ENCODE measurements around the gene GINS2.

The GINS2 gene

GRCh38 chr16:85733155-85733838 lies 44.5 kb upstream of the GINS2 start:
- DNase-seq (ENCODE audit: low read depth), result no peak

GRCh38 chr16:85731179-85731578 lies 42.4 kb upstream of the GINS2 start:
- H3K4me3 ChIP-seq (ENCODE audit: low read depth, low read length), result no peak overlapping the region
- TF ChIP-seq CTCF (IDR thresholded peaks at IDR 0.05; ENCODE audit: control insufficient read depth, extremely low read depth, insufficient read depth), result no peak
- DNase-seq (ENCODE audit: low read depth), result no peak

More at GRCh38 chr16:85733155-85733838, 44.5 kb upstream of the GINS2 start:
- no peak overlapping the region for H3K4me3 ChIP-seq (ENCODE audit: low read depth, low read length)
- TF ChIP-seq CTCF (IDR thresholded peaks at IDR 0.05; ENCODE audit: control insufficient read depth, extremely low read depth, insufficient read depth), result no peak

DNA sequence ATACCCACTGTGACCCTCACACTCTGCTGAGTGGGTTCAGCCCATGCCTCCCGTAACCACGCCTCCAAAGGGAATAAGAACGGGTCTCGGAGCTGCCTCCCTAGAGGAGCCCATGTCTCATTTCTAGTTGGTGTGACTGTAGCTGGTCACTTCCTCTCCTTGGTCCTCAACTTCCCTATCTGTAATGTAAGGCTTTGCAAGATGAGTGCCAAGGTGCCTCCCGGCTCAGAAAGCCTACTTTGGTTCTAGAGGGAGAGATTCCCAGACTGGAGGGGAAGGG lies 41.4 kb upstream of the GINS2 start:
- no peak for TF ChIP-seq CTCF (IDR thresholded peaks at IDR 0.05; ENCODE audit: control insufficient read depth, extremely low read depth, insufficient read depth)
- no peak for DNase-seq (ENCODE audit: low read depth)
- no peak overlapping the region for H3K4me3 ChIP-seq (ENCODE audit: low read depth, low read length)

- no peak for TF ChIP-seq CTCF (IDR thresholded peaks at IDR 0.05; ENCODE audit: control insufficient read depth, extremely low read depth, insufficient read depth)
- DNase-seq (ENCODE audit: low read depth), result no peak
- no peak overlapping the region for H3K4me3 ChIP-seq (ENCODE audit: low read depth, low read length)
Measured at GRCh38 chr16:85729452-85730185, 40.9 kb upstream of the GINS2 start.

DNA sequence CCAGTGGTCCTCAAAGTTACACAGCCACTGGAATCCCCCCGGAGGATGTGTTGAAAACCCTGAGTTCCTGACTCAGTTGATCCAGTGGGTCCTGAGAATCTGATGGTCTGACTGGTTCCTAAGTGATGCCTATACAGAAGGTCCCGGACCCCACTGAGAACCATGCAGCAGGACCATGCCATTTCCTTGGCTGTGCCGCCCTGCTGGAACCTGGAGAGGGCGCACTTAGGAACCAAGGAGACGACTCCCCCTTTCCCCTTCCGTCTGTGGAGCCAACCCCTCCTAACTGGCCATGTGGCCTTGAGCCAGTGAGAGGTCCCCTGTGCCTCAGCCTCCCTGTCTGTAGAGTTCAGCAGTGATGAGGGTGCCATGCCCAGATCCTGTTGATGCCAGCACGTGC lies 40.1 kb upstream of the GINS2 start:
- DNase-seq (ENCODE audit: low read depth), result no peak
- TF ChIP-seq CTCF (IDR thresholded peaks at IDR 0.05; ENCODE audit: control insufficient read depth, extremely low read depth, insufficient read depth), result no peak
- no peak overlapping the region for H3K4me3 ChIP-seq (ENCODE audit: low read depth, low read length)

GRCh38 chr16:85724936-85725335 lies 36.2 kb upstream of the GINS2 start:
- DNase-seq (ENCODE audit: low read depth), result no peak
- TF ChIP-seq CTCF (IDR thresholded peaks at IDR 0.05; ENCODE audit: control insufficient read depth, extremely low read depth, insufficient read depth), result no peak
- H3K4me3 ChIP-seq (ENCODE audit: low read depth, low read length), result no peak overlapping the region
